GM12874 (cell line): ENCODE measurements around the gene TRIM33.

ENCODE experiments used
- TF ChIP-seq, protein P1 (sequence below): IDR thresholded peaks from 2 replicates; pipeline ENCODE4 v1.5.1; 2011; ENCODE audit warnings: low read depth, mild to moderate bottlenecking, control low read depth, low read length, moderate library complexity; ENCODE audit not compliant: insufficient read depth

Gene TRIM33

GRCh38 chr1:114531094-114531493 lies 20.1 kb upstream of the TRIM33 start:
- TF ChIP-seq, protein P1, sequence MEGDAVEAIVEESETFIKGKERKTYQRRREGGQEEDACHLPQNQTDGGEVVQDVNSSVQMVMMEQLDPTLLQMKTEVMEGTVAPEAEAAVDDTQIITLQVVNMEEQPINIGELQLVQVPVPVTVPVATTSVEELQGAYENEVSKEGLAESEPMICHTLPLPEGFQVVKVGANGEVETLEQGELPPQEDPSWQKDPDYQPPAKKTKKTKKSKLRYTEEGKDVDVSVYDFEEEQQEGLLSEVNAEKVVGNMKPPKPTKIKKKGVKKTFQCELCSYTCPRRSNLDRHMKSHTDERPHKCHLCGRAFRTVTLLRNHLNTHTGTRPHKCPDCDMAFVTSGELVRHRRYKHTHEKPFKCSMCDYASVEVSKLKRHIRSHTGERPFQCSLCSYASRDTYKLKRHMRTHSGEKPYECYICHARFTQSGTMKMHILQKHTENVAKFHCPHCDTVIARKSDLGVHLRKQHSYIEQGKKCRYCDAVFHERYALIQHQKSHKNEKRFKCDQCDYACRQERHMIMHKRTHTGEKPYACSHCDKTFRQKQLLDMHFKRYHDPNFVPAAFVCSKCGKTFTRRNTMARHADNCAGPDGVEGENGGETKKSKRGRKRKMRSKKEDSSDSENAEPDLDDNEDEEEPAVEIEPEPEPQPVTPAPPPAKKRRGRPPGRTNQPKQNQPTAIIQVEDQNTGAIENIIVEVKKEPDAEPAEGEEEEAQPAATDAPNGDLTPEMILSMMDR = no peak

DNA sequence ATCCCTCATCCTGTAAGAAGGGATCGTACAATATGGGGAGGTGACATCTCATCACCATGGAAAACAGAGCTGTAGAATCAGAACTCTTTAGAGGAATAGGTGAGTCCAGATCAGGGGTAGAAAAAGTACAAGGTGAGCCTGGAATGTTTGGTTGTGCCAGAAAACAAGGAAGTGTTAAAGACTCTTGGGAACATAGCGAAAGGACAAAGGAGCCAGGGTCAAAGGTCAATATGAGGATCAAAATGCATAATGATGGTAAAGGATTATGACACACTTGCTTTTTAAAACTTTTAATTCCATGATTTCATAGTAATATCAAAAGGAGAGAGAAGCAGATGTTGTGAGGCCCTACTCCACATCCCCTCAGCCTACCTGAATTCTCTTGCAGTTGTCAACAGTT lies 19.2 kb upstream of the TRIM33 start:
- TF ChIP-seq, protein P1 = no peak

GRCh38 chr1:114524944-114525343 lies 13.9 kb upstream of the TRIM33 start:
- TF ChIP-seq, protein P1 = no peak

GRCh38 chr1:114522264-114522575 lies 11.2 kb upstream of the TRIM33 start:
- TF ChIP-seq, protein P1 = no peak

DNA sequence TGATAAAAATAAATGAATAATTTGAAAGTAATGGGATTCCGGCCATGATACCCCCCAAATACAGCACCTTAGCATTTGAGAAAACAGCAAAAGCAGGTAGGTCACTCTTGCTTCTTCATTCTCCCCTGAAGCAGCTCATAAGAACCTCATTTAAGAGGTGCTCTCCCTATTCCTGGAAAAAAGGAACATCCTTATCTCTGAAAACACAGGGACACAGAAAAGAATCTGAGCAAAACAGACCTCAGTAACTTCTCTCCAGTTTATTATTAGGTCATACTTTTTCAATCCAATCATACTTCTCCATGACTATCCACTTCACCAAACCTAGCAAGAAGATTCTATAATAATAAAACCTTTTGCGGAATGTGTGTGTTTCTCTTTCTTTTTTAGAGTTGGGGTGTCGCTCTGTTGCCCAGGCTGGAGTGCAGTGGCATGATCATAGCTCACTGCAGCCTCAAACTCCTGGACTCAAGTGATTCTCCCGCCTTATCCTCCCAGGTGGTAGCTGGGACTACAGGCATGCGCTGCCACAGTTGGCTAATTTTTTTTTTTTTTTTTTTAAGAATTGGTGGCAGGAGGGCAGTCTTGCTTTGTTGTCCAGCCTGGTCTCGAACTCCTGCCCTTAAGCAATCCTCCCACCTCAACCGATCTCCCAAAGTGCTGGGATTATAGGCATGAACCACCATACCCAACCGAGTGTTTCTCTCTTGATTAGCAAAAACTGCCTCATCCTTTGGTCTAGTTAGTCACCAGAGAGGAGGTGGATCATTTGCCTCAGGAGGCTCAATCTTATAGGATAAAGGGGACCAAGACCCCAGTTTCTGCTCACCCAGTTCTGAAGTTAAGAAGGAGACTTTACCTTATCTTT lies 10.6 kb upstream of the TRIM33 start:
- TF ChIP-seq, protein P1 = no peak

- TF ChIP-seq, protein P1 = no peak
These were observed 6.3 kb upstream of the TRIM33 start for GRCh38 chr1:114517348-114517747.

- TF ChIP-seq, protein P1 = no peak
These were observed 1.7 kb upstream of the TRIM33 start for GRCh38 chr1:114512595-114513280.
